GM12878 (cell line): Measurements from ENCODE around the gene CCR3. TPM values are rescaled to one million over a fixed set of nuclear protein-coding genes. Genes with fewer than 3 reads are reported as not detected.
A peak's percentile ranks its signal among the peaks of the same experiment; 100 is the strongest.

ENCODE experiments used
- ATAC-seq: fragments of 200-7000 bp; cut with Tn5 transposase; 3 replicates; pipeline ENCODE4 v1.9.1; 2020; ENCODE audit warnings: mild to moderate bottlenecking, moderate library complexity
- BruUV-seq: library from RNA; stranded (reverse); fragments of 400-500 nt; replicated peaks from 2 replicates; lab custom pipeline; 2021; lab: Mats Ljungman, UMichigan
- CTCF ChIA-PET: fragments of 300-600 bp; sonication (Branson Sonifier 250); formaldehyde crosslinking; extraction: SDS; loops from one replicate; lab custom pipeline; 2021; ENCODE audit warnings: inconsistent platforms; lab: Yijun Ruan, JAX
- POLR2A ChIA-PET: fragments of 350-600 bp; formaldehyde crosslinking; extraction: SDS; loops from one replicate; lab custom pipeline; 2021; ENCODE audit warnings: inconsistent platforms; lab: Charles Lee
- RAD21 ChIA-PET: fragments of 300-600 bp; sonication (Branson Sonifier 250); formaldehyde crosslinking; loops from one replicate; lab custom pipeline; 2023; ENCODE audit warnings: antibody characterized with exemption; ENCODE audit not compliant: unreplicated experiment; lab: Charles Lee
- SMC1A ChIA-PET: fragments of 300-600 bp; sonication (Branson Sonifier 250); formaldehyde crosslinking; loops from one replicate; lab custom pipeline; 2023; ENCODE audit not compliant: unreplicated experiment, uncharacterized antibody; lab: Charles Lee
- DNase-seq: peaks from one replicate; pipeline ENCODE4 v3.0.0-alpha.2; 2011; ENCODE audit warnings: low read depth, low spot score
- FAIRE-seq: peaks from 3 replicates; lab custom pipeline; 2011; peaks lifted over from hg19 to GRCh38; lab: Jason Lieb, UNC
- H2AFZ ChIP-seq: 2 replicates; pipeline ENCODE4 v1.6.0; 2011; ENCODE audit warnings: low read depth, low read length, control low read depth; ENCODE audit not compliant: control insufficient read depth
- H3K27ac ChIP-seq: 2 replicates; pipeline ENCODE4 v1.5.1; 2011; ENCODE audit warnings: control low read depth; ENCODE audit not compliant: control insufficient read depth, insufficient read depth
- H3K27me3 ChIP-seq, 2 experiments: replicated peaks in 1 of 2; 2 replicates each; pipeline versions ENCODE4 v1.6.0 to v1.6.1; 2011; ENCODE audit warnings: low read length in 1 of 2; ENCODE audit not compliant: control insufficient read depth in 2 of 2, insufficient read depth in 2 of 2
- H3K36me3 ChIP-seq, 2 experiments: 2 replicates each; pipeline ENCODE4 v1.5.1; 2011; ENCODE audit warnings: low read length in 1 of 2; ENCODE audit not compliant: control insufficient read depth in 2 of 2, insufficient read depth in 2 of 2
- H3K4me1 ChIP-seq: 2 replicates; pipeline ENCODE4 v1.6.1; 2011; ENCODE audit warnings: mild to moderate bottlenecking, low read length, moderate library complexity, mixed read lengths; ENCODE audit not compliant: control insufficient read depth, insufficient read depth
- H3K4me2 ChIP-seq: 2 replicates; pipeline ENCODE4 v1.6.0; 2011; ENCODE audit warnings: control low read depth; ENCODE audit not compliant: control insufficient read depth, insufficient read depth
- H3K4me3 ChIP-seq: fragments of 200-600 bp; sonication (generic); 2 replicates; pipeline ENCODE4 v1.5.1; 2016
- H3K79me2 ChIP-seq: 2 replicates; pipeline ENCODE4 v1.6.0; 2011; ENCODE audit warnings: low read length; ENCODE audit not compliant: control insufficient read depth, insufficient read depth
- H3K9ac ChIP-seq: 2 replicates; pipeline ENCODE4 v1.8.0; 2011; ENCODE audit warnings: low read length, control low read depth, mixed read lengths; ENCODE audit not compliant: control insufficient read depth, insufficient read depth
- H3K9me3 ChIP-seq: replicated peaks from 3 replicates; pipeline ENCODE4 v1.5.1; 2011; ENCODE audit warnings: mild to moderate bottlenecking, low read length; ENCODE audit not compliant: control insufficient read depth, insufficient read depth
- H4K20me1 ChIP-seq: 2 replicates; pipeline ENCODE4 v1.6.0; 2011; ENCODE audit not compliant: control insufficient read depth, insufficient read depth
- BMI1 ChIP-seq: fragments of 450-650 bp; IDR thresholded peaks from 2 replicates; pipeline ENCODE4 v1.6.1; 2016; ENCODE audit warnings: mild to moderate bottlenecking, moderate library complexity, borderline replicate concordance
- CHD2 ChIP-seq: IDR thresholded peaks from 2 replicates; pipeline ENCODE4 v1.6.1; 2011; ENCODE audit warnings: low read depth, low read length, improper control_type of control experiment, borderline replicate concordance
- CREB1 ChIP-seq: IDR thresholded peaks from 2 replicates; pipeline ENCODE4 v1.6.1; 2012; ENCODE audit warnings: low read depth, mild to moderate bottlenecking, inconsistent platforms
- CREM ChIP-seq: IDR thresholded peaks from 2 replicates; pipeline ENCODE4 v1.6.1; 2014; ENCODE audit warnings: antibody characterized with exemption, low read depth
- DPF2 ChIP-seq: fragments of 450-650 bp; IDR thresholded peaks from 2 replicates; pipeline ENCODE4 v1.6.1; 2017; ENCODE audit warnings: mild to moderate bottlenecking
- EP300 ChIP-seq, 2 experiments: fragments of 150-350 bp in 1 of 2; IDR thresholded peaks; 2 replicates each; pipeline ENCODE4 v1.6.1; 2011 to 2012; ENCODE audit warnings: low read depth in 2 of 2, low read length in 2 of 2, borderline replicate concordance in 1 of 2, improper control_type of control experiment in 1 of 2, inconsistent platforms in 1 of 2; ENCODE audit not compliant: control insufficient read depth in 1 of 2
- ETV6 ChIP-seq, 2 experiments: fragments of 450-650 bp in 1 of 2; IDR thresholded peaks in 1 of 2; conservative IDR thresholded peaks in 1 of 2; 2 replicates each; pipeline ENCODE4 v1.6.1; 2014; ENCODE audit warnings: antibody characterized with exemption in 1 of 2, borderline replicate concordance in 1 of 2, low read depth in 1 of 2, mild to moderate bottlenecking in 1 of 2, moderate library complexity in 1 of 2
- HDAC6 ChIP-seq: fragments of 200-600 bp; sonication (generic); IDR thresholded peaks from one replicate; pipeline ENCODE4 v1.8.0; 2017; ENCODE audit warnings: antibody characterized with exemption; ENCODE audit not compliant: unreplicated experiment
- JUNB ChIP-seq: IDR thresholded peaks from 2 replicates; pipeline ENCODE4 v1.6.1; 2016; ENCODE audit warnings: antibody characterized with exemption, mild to moderate bottlenecking
- MEF2B ChIP-seq: fragments of 450-650 bp; IDR thresholded peaks from 2 replicates; pipeline ENCODE4 v1.6.1; 2018; ENCODE audit warnings: mild to moderate bottlenecking, moderate library complexity; ENCODE audit not compliant: partially characterized antibody, poor library complexity, severe bottlenecking
- MTA2 ChIP-seq: fragments of 450-650 bp; IDR thresholded peaks from 2 replicates; pipeline ENCODE4 v1.6.1; 2016; ENCODE audit warnings: low read depth, mild to moderate bottlenecking, moderate library complexity
- NFIC ChIP-seq: IDR thresholded peaks from 2 replicates; pipeline ENCODE4 v1.6.1; 2012; ENCODE audit warnings: low read depth, mild to moderate bottlenecking, inconsistent platforms, low read length, moderate library complexity
- NFXL1 ChIP-seq: fragments of 450-650 bp; IDR thresholded peaks from 2 replicates; pipeline ENCODE4 v1.6.1; 2017; ENCODE audit warnings: antibody characterized with exemption, mild to moderate bottlenecking, borderline replicate concordance
- NFYA ChIP-seq: IDR thresholded peaks from 2 replicates; pipeline ENCODE4 v1.6.1; 2011; ENCODE audit warnings: low read depth, mild to moderate bottlenecking, low read length, improper control_type of control experiment, borderline replicate concordance
- PAX5 ChIP-seq: IDR thresholded peaks from 2 replicates; pipeline ENCODE4 v1.6.1; 2011; ENCODE audit warnings: low read depth, low read length, borderline replicate concordance
- RUNX3 ChIP-seq: IDR thresholded peaks from 2 replicates; pipeline ENCODE4 v1.6.1; 2012; ENCODE audit warnings: low read length, inconsistent platforms
- SMARCA5 ChIP-seq: fragments of 450-650 bp; IDR thresholded peaks from 2 replicates; pipeline ENCODE4 v1.6.1; 2017; ENCODE audit warnings: mild to moderate bottlenecking
- SP1 ChIP-seq: IDR thresholded peaks from one replicate; pipeline ENCODE4 v1.6.1; 2011; ENCODE audit warnings: low read depth, low read length
- SREBF2 ChIP-seq: IDR thresholded peaks from 2 replicates; pipeline ENCODE4 v1.6.1; 2012; ENCODE audit warnings: mild to moderate bottlenecking, low read length
- STAT3 ChIP-seq: IDR thresholded peaks from 2 replicates; pipeline ENCODE4 v1.6.1; 2011; ENCODE audit warnings: low read depth, low read length, improper control_type of control experiment
- TARDBP ChIP-seq: IDR thresholded peaks from 2 replicates; pipeline ENCODE4 v1.6.1; 2016; ENCODE audit warnings: borderline replicate concordance
- YY1 ChIP-seq: IDR thresholded peaks from 2 replicates; pipeline ENCODE4 v1.6.1; 2011; ENCODE audit warnings: low read depth, mild to moderate bottlenecking, low read length
- WGBS: methylation state at CpG from one replicate; pipeline ENCODE4 v1.1.6; 2016; ENCODE audit warnings: low lambda C conversion rate; ENCODE audit not compliant: insufficient replicate concordance, insufficient coverage; ENCODE audit errors: missing lambda C conversion rate; 5-methylcytosine and 5-hydroxymethylcytosine counted together
- in situ Hi-C: fragments of 300-500 bp; cut with MboI; formaldehyde crosslinking; loops from 9 replicates; pipeline ENCODE4 v1.14.3; 2018; ENCODE audit warnings: mixed read lengths
- intact Hi-C: fragments of 100-400 bp; cut with micrococcal nuclease; formaldehyde crosslinking; loops from one replicate; pipeline ENCODE4 v1.14.2; 2022; ENCODE audit not compliant: unreplicated experiment
- polyA plus RNA-seq, 11 experiments: library from polyadenylated mRNA; depleted of rRNA in 4 of 11; unstranded in 6 of 11; stranded (reverse) in 5 of 11; fragments of >200 nt; fragmentation: Nextera tagmentation in 4 of 11; fragmentation: Illumina TruSeq in 1 of 11; extraction: Ambion mirVana in 4 of 11; extraction: Trizol in 1 of 11; gene quantifications; 1 replicate in 1 of 11; 2 replicates in 10 of 11; pipeline versions ENCODE4 v1.2.1 to v1.2.3, GENCODE V29; 2011 to 2016; ENCODE audit warnings: inconsistent platforms in 2 of 11, missing spikeins in 2 of 11, low read depth in 1 of 11
- total RNA-seq, 4 experiments: library from RNA; depleted of rRNA in 3 of 4; stranded (reverse); fragments of >200 nt in 3 of 4; fragmentation: Illumina TruSeq in 1 of 4; extraction: Trizol in 1 of 4; gene quantifications; 2 replicates each; pipeline versions ENCODE4 v1.2.1 to v1.2.3, GENCODE V29; 2013 to 2021
- TF ChIP-seq, protein P1 (sequence below): IDR thresholded peaks from 2 replicates; pipeline ENCODE4 v1.6.1; 2012; ENCODE audit warnings: low read length, inconsistent platforms
- TF ChIP-seq, protein P2 (sequence below): fragments of 450-650 bp; IDR thresholded peaks from 2 replicates; pipeline ENCODE4 v1.6.1; 2017; ENCODE audit warnings: low read depth, mild to moderate bottlenecking, moderate library complexity

The CCR3 gene
- total and polyA plus RNA-seq, 10 of the 15 experiments (the other 5 are each of a cell fraction or from before 2014, with no cell fraction given) = 0.13 to 0.78 (median 0.41) TPM; not detected in 1

DNA sequence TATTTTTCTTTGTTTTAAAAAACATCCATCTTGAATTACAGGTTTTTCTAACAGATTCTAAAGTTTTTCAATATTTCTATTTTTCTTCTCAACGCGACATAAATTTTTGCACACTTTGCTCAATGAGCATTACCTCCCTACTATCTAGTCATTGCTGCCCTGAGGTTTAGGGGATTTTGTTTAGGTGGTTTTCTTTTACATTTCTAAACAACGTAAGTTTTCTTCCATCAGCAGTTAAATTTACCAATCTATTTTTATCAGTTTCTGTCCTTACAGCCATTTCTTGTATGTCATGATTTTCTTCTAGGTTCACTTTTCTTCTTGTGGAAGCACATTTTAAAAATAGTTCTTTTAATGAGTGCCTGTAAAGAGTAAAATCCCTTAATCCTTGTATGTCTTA is 62.5 kb downstream of the CCR3 start:
- Histone ChIP-seq H3K4me1 (peaks cover 24% of the 10 kb centered on the region), H3K4me3 (peak overlapping the region; percentile 7; the same call in 1 of the 2 replicates), H3K27ac (no peak overlapping the region), H3K9ac (no peak overlapping the region), H3K4me2 (no peak overlapping the region), H2AFZ (no peak overlapping the region), H3K9me3 (no peaks in the 10 kb centered on the region), H4K20me1 (no peaks in the 10 kb centered on the region), H3K36me3 (no peaks in the 10 kb centered on the region), H3K27me3 (no peaks in the 10 kb centered on the region; a peak in 1 of 4 replicates), H3K79me2 (no peaks in the 10 kb centered on the region)
- ATAC-seq (peak; percentile 60), DNase-seq (no peak), FAIRE-seq (no peak)
- in situ Hi-C loops = no loop called here
- intact Hi-C loops = no loop called here
- POLR2A ChIA-PET = interaction anchor here (0.5 kb wide), 1 partner anchor 1695 kb away, joined by 4 read pairs; no protein-coding TSS in a partner anchor
- BruUV-seq = no TSS peak
- CTCF ChIA-PET = interaction anchor here (1.3 to 8.5 kb wide), 3 partner anchors 11 to 91 kb away, joined by 5 to 71 read pairs (median 6); partner anchors contain the start of gene CCR5
- SMC1A ChIA-PET = interaction anchor here (1.1 to 2.9 kb wide), 5 partner anchors 10 to 88 kb away, joined by 3 to 11 read pairs (median 4); no protein-coding TSS in a partner anchor
- RAD21 ChIA-PET = interaction anchor here (1.1 to 1.8 kb wide), 2 partner anchors 17 to 65 kb away, joined by 4 to 5 read pairs; no protein-coding TSS in a partner anchor
- WGBS = 49% methylated on average over 3 of the region's 3 CpGs
- no peak for TF ChIP-seq BMI1
- TF ChIP-seq ETV6 (conservative IDR thresholded peaks at IDR 0.05 in 1 of 2, IDR thresholded peaks at IDR 0.05 in 1 of 2; ENCODE audit: borderline replicate concordance in 1 of 2, low read depth in 1 of 2) = no peak
- TF ChIP-seq STAT3 = no peak
- TF ChIP-seq TARDBP = no peak
- TF ChIP-seq, protein P1, sequence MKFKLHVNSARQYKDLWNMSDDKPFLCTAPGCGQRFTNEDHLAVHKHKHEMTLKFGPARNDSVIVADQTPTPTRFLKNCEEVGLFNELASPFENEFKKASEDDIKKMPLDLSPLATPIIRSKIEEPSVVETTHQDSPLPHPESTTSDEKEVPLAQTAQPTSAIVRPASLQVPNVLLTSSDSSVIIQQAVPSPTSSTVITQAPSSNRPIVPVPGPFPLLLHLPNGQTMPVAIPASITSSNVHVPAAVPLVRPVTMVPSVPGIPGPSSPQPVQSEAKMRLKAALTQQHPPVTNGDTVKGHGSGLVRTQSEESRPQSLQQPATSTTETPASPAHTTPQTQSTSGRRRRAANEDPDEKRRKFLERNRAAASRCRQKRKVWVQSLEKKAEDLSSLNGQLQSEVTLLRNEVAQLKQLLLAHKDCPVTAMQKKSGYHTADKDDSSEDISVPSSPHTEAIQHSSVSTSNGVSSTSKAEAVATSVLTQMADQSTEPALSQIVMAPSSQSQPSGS = peak; percentile 67
- TF ChIP-seq NFXL1 = no peak
- peak; percentile 63 for TF ChIP-seq JUNB
- TF ChIP-seq PAX5 = no peak
- TF ChIP-seq NFYA = no peak
- no peak for TF ChIP-seq CHD2
- no peak for TF ChIP-seq HDAC6
- TF ChIP-seq MEF2B = peak; percentile 33
- no peak for TF ChIP-seq SP1
- peak; percentile 81 for TF ChIP-seq RUNX3
- peak; percentile 16 to 34; a peak in 1 of 4 replicates for TF ChIP-seq EP300 (IDR thresholded peaks at IDR 0.05; ENCODE audit: borderline replicate concordance in 1 of 2, control insufficient read depth in 1 of 2, low read depth in 2 of 2, low read length in 2 of 2)
- TF ChIP-seq SREBF2 = no peak
- TF ChIP-seq YY1 = no peak
- 0 out of 2 replicates have a peak, but pooled peaks have one; percentile 46 for TF ChIP-seq MTA2
- no peak for TF ChIP-seq CREB1
- no peak for TF ChIP-seq DPF2
- TF ChIP-seq SMARCA5 = no peak
- TF ChIP-seq CREM = 0 out of 2 replicates have a peak, but pooled peaks have one; percentile 15
- TF ChIP-seq, protein P2, sequence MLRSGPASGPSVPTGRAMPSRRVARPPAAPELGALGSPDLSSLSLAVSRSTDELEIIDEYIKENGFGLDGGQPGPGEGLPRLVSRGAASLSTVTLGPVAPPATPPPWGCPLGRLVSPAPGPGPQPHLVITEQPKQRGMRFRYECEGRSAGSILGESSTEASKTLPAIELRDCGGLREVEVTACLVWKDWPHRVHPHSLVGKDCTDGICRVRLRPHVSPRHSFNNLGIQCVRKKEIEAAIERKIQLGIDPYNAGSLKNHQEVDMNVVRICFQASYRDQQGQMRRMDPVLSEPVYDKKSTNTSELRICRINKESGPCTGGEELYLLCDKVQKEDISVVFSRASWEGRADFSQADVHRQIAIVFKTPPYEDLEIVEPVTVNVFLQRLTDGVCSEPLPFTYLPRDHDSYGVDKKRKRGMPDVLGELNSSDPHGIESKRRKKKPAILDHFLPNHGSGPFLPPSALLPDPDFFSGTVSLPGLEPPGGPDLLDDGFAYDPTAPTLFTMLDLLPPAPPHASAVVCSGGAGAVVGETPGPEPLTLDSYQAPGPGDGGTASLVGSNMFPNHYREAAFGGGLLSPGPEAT = 0 out of 2 replicates have a peak, but pooled peaks have one; percentile 36
- peak; percentile 70 for TF ChIP-seq NFIC
